Stimulated activated naive CD8-positive, alpha-beta T cell treated with anti-CD3 and anti-CD28 coated beads, Interleukin-15, Interleukin-2, amounts not matched to agents 100 ng/mL and 50 ng/mL, for 24 hours (primary cell): ENCODE data around the gene TBX3.

Experiments used
- H3K27ac Mint-ChIP-seq: one replicate; pipeline ENCODE4 v1.8.0; 2021; ENCODE audit warnings: mild to moderate bottlenecking, mixed read lengths
- H3K27me3 Mint-ChIP-seq: one replicate; pipeline ENCODE4 v1.8.0; 2021; ENCODE audit warnings: mixed read lengths
- H3K36me3 Mint-ChIP-seq: one replicate; pipeline ENCODE4 v1.8.0; 2021; ENCODE audit warnings: low read depth, mixed read lengths
- H3K4me1 Mint-ChIP-seq: one replicate; pipeline ENCODE4 v1.8.0; 2021; ENCODE audit warnings: low read depth, mixed read lengths
- H3K4me3 Mint-ChIP-seq: one replicate; pipeline ENCODE4 v1.8.0; 2021; ENCODE audit warnings: mild to moderate bottlenecking, mixed read lengths
- H3K9me3 Mint-ChIP-seq: one replicate; pipeline ENCODE4 v1.8.0; 2021; ENCODE audit warnings: mixed read lengths

TBX3 gene

DNA sequence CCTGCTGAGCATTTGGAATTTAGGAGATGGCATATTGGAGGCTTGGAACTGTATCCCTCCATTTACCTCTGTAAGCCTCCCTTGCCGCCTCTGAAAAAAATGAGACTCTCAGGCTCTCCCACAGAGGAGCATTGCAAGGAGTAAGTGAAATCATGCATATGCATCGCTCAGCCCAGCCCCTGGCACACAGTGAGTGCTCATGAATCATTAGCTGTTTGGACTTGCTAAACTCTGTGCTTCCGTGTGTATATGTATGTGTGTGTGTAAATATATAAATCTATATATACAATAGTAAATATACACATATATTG, 17.1 kb upstream of the TBX3 start:
- Mint-ChIP-seq H3K36me3 (no peaks in the 10 kb centered on the region), H3K27me3 (peaks cover 81% of the 10 kb centered on the region), H3K4me3 (no peak overlapping the region), H3K27ac (no peak overlapping the region), H3K9me3 (no peaks in the 10 kb centered on the region), H3K4me1 (no peaks in the 10 kb centered on the region)

DNA sequence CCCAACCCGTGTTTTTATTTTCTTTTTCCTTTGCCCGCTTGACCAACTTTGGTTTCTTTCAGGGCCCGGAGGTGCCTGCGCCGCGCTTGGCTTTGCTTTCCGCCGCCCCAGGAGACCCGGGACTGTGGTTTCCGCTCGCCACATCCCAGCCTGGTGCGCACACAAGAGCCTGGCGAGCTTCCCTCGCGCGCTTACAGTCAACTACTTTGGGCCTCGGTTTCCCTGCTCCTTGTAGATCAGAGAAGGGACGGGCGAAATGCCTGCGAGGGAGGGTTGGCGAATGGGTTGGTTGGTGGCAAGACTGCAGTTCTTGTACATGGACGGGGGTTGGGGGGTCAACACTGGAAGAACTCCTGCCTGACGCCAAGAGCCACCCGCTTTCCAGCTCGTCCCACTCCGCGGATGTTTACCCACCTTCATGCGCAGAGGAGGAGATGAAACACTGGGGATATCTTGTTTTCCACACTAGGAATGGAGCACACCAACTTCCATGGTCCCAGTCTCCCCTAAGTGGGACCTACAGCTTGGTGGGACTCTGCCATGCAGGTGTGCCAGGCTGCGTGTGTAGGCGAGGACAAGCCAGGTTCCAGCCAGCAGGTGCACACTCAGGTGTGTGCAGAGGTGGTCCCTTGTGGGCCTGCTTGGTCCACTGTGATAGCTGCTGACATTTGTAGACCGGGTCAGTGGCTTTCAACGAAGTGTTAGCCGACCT, 16.6 kb upstream of the TBX3 start:
- no peaks in the 10 kb centered on the region for H3K36me3 Mint-ChIP-seq
- H3K9me3 Mint-ChIP-seq = no peaks in the 10 kb centered on the region
- no peaks in the 10 kb centered on the region for H3K4me1 Mint-ChIP-seq
- H3K27me3 Mint-ChIP-seq = peaks cover 82% of the 10 kb centered on the region
- H3K27ac Mint-ChIP-seq = no peak overlapping the region
- no peak overlapping the region for H3K4me3 Mint-ChIP-seq

DNA sequence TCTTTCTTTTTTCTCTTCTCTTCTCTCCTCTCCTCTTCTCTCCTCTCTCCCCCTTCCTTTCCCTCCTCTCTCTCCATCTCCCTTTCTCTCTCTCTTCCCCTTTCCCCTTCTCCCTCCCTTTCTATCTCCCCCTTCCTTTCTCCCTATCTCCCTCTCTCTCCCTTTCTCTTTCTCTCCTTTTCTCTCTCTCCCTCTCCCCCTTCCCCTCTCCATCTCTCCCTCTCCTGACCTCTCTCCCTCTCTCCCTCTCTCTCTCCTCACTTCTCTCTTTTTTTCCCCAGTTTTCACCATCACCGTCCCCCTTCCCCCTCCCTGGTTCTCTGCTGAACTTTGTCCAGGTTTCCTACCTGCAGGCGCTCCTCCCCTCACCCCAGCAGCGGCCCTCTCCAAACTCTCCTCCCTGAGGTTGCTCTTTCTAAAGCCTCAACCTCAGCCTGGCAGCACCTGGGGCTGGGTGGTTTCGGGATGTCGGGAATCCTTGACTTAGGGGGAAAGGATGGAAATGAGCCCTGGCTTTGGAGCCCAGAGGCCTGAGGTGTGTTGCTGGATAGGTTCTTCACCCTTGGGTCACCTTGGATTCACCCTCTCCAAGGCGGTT, 14.7 kb upstream of the TBX3 start:
- Mint-ChIP-seq H3K4me3 (no peak overlapping the region), H3K27me3 (peaks cover 94% of the 10 kb centered on the region), H3K4me1 (no peaks in the 10 kb centered on the region), H3K9me3 (no peaks in the 10 kb centered on the region), H3K27ac (no peak overlapping the region), H3K36me3 (no peaks in the 10 kb centered on the region)

DNA sequence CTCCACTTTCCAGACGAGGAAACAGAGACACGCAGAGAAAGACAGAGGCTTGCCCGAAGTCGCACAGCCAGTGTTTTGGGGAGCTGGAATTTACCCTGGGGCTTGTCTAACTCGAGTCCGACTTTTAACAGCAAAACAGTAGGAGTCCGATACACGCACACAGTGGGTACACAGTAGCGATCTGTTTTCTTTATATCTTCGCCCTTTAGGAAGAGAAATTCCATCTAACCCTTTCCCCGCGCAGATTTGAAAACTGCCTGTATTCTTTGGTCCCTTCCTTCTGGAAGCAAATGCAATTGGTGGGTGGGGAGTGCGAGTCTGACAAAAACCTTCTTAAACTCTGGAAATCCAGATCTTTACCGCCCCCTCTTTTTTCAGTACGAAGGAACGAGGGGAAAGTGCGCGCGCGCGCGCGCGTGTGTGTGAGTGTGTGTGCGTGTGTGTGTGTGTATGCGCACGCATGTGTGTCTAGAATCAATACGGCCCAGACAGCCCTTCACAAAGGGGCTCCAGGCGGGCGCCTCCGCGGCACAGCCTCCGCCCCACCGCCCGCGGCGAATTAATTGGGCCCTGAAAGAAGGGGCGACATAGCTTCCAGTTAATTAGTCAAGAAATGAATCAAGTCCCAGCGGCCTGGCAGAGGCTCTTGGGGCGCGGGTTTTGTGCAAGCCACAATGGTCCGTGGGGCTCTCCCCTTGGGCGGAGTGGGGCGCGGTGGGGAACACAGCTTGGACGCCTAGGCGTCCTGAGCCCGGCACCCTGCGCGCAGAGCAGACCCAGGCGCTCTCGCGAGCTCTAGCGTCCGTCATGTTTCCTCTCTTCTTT, 14.0 kb upstream of the TBX3 start:
- H3K27ac Mint-ChIP-seq = no peak overlapping the region
- no peaks in the 10 kb centered on the region for H3K9me3 Mint-ChIP-seq
- no peak overlapping the region for H3K4me3 Mint-ChIP-seq
- no peaks in the 10 kb centered on the region for H3K36me3 Mint-ChIP-seq
- no peaks in the 10 kb centered on the region for H3K4me1 Mint-ChIP-seq
- peaks cover 96% of the 10 kb centered on the region for H3K27me3 Mint-ChIP-seq

DNA sequence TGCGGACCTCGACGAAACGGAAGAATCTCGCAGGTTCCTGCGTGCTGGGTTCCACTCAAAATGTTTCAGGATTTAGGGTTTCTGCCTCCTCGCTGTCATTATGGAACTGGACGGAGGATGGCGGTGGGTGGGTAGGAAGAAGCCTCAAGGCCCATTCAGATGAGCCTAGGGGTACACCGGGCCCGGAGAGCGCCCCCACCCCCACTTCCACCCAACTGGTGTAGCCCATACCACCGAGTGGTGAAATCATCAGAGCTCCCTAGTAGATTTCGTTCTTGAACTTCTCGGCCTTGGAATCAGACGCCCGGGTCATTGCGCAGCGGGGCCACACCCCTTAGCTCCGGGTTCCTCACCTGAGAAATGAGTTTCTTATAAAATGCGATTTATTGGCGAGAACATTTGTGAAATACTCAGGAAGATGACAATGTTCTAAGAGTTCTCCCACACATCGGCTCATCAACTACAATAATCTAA, 13.3 kb upstream of the TBX3 start:
- Mint-ChIP-seq H3K9me3 (no peaks in the 10 kb centered on the region), H3K4me3 (no peak overlapping the region), H3K4me1 (no peaks in the 10 kb centered on the region), H3K27me3 (peaks cover 95% of the 10 kb centered on the region), H3K36me3 (no peaks in the 10 kb centered on the region), H3K27ac (no peak overlapping the region)

DNA sequence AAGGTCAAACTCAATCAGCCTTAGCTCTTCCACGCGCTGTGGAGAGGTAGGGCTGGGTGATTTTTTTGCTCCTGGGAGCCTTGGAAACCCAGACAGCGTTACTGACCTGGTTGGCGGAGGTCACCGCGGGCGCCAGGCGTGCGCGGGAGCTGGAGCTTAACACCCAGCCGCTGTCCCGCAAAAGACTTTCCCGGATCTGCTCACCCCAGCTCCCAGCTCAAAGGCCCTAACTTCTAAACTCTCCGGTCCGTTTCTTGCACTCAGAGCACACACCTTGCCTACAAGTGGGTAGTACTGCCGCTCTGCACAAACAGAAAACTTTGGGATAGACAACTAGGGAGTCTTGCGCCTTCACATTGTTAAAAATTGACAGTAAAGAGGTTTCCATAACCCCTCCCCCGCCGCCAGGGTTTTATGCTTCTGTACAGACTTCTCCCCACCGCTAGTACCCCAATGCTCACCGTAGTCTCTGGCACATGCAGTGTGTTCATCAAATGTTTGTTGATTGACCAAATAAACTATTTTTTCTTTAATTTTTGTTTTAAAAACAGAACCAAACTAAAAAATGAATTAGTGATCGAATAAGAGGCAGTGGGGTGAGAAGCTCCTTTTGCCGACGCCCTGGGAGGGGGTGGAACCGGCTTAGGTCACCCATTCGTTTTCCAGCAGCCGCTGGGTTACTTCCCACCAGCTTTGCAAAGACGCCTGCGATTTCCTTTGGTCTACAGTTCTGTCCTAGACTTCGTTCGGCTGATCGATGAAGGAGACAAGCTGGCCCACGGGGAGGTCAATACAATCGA, 12.7 kb upstream of the TBX3 start:
- Mint-ChIP-seq H3K9me3 (no peaks in the 10 kb centered on the region), H3K4me1 (no peaks in the 10 kb centered on the region), H3K27me3 (peaks cover 93% of the 10 kb centered on the region), H3K27ac (no peak overlapping the region), H3K4me3 (no peak overlapping the region), H3K36me3 (no peaks in the 10 kb centered on the region)

DNA sequence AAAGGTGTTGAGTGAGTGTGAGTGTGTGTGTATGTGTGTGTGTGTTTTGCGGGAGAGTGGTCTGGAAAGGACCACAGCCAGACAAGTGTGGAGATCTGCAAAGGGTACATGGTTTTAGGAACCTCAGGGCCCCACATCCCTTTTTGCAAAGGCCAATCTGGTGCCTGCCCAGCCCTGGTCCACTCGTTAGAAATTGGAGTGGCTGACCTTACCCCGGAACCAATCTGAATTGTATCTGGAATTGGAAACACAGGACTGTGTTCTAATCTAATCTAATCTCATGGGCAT, 11.3 kb upstream of the TBX3 start:
- no peak overlapping the region for H3K4me3 Mint-ChIP-seq
- H3K4me1 Mint-ChIP-seq = no peaks in the 10 kb centered on the region
- peaks cover 94% of the 10 kb centered on the region for H3K27me3 Mint-ChIP-seq
- no peak overlapping the region for H3K27ac Mint-ChIP-seq
- no peaks in the 10 kb centered on the region for H3K9me3 Mint-ChIP-seq
- H3K36me3 Mint-ChIP-seq = no peaks in the 10 kb centered on the region

DNA sequence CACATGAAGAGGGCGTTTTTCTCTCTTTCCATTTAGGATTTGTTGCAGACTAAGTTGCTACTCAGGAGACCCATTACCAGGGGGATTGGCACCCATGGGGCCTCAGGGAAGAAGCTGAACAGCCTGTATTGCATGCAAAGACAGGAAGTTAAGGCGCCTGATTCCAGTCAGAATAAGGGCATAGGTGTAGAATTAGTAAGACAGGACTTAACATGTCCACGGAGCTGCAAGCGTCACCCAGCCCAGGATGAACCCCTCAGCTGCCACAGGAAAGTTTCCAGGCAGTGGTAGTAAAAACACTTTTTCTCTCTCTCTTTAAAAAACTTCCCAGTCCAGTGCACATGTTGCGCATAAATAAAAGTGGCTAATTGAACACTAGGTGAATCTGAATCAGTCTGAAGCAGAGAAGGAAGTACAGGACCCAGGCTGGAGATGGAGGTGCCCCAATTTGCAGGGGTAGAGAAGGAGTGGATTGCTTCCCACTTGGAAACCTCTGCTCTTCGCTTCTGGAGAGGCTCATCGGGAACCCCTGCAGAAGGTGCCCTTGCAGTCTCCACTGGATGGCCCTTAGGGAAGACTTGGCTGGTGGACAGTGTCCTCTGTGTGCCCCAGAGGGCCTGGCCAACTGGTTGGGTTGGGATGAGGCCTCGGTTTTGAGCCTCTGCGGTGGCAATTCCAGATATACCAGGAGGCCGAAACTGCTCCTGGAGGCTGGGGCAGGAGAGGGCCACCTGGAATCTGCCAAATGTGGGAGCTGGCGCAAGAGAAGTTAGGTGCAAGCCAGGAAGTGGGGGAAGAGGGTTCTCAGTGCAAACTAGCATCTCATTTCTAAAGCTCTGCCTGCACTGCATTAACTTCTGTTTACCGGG, 10.7 kb upstream of the TBX3 start:
- Mint-ChIP-seq H3K27me3 (peaks cover 94% of the 10 kb centered on the region), H3K36me3 (no peaks in the 10 kb centered on the region), H3K27ac (no peak overlapping the region), H3K4me1 (no peaks in the 10 kb centered on the region), H3K9me3 (no peaks in the 10 kb centered on the region), H3K4me3 (no peak overlapping the region)

DNA sequence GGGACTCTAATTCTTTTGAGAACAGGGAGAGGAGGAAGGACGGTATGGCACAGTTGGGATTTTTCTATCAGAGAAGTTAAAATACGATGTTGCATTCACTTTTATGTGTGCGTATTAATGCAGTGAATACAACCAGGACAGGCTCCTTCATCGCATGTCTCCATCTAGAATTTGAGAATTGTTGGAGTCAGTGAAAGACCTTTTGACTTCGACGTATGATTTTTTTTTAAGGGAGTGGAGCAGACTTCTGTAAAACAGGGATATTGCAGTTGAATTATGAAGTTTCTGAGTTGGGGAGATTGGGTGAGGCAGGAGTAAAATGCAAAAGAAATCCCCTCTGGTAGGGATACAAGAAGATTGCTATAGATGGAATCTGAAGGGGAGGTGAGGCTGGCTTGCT, 9.6 kb upstream of the TBX3 start:
- no peak overlapping the region for H3K4me3 Mint-ChIP-seq
- H3K36me3 Mint-ChIP-seq = no peaks in the 10 kb centered on the region
- no peak overlapping the region for H3K27ac Mint-ChIP-seq
- H3K4me1 Mint-ChIP-seq = no peaks in the 10 kb centered on the region
- H3K27me3 Mint-ChIP-seq = peaks cover 94% of the 10 kb centered on the region
- H3K9me3 Mint-ChIP-seq = no peaks in the 10 kb centered on the region

DNA sequence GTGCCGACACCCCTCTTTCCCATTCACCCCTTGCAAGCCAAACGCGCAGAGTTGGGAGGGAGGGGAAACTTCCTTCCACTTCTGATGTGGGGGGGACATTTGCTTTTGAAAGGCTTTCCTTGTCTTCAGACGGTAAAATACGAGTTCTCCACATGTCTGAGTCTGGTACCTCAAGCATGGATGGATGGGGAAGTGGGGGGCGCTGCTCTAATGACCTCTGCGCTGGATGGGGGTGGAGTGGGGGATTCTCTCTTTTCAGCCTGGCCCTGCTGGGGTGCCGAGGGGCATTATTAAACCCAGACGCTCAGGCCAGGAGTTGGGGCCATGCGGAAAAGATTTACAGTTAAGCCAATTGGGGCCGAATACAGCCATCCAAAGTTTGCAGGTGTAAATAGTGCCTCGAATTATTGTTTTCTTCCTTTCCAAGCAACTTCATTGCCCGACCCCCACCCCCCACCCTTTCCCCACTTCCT, 9.1 kb upstream of the TBX3 start:
- Mint-ChIP-seq H3K9me3 (no peaks in the 10 kb centered on the region), H3K36me3 (no peaks in the 10 kb centered on the region), H3K27ac (no peak overlapping the region), H3K27me3 (peaks cover 95% of the 10 kb centered on the region), H3K4me3 (no peak overlapping the region), H3K4me1 (no peaks in the 10 kb centered on the region)

DNA sequence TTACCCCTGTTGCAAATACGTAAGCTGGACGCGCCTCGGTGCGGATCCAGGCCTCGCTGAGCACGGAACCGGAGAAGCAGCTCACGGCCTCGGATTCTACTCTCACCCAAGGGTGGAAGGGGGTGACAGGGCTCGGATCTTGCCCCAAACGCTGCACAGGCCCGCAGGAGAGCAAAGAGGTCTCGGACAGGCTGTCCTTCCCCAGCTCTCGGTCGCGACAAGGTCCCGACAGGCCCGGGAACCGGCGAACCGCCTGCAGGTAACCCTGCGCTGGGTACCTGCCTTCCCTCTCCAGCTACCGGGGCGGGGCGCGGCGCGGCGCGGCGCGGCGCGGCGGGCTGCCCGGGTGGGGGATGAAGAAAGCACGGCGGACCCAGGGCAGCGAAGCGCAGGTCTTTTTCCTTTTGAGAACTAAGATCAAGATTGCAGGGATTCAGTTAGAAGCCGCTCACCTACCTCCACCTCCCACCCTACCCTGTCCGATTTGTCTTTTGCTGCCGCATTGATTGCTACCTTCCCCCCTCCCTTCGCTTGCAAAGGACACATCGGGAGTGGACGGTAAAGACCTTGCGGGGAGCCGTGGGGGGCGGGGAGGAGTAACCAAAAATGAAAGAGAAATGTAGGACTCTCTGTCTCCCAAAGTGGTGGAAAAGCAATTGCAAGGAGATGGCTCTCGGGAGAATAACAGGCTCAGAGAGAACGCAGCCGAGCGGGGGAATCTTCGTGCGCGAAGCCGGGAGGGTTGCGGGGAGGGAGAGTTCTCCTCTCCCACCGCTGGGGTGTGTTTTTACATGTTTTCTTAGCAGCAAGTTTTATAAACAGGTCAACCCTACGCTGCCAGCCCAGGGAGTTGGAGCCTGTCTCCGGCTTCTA, 8.4 kb upstream of the TBX3 start:
- Mint-ChIP-seq H3K27me3 (peaks cover 94% of the 10 kb centered on the region), H3K4me3 (no peak overlapping the region), H3K36me3 (no peaks in the 10 kb centered on the region), H3K9me3 (no peaks in the 10 kb centered on the region), H3K4me1 (no peaks in the 10 kb centered on the region), H3K27ac (no peak overlapping the region)

DNA sequence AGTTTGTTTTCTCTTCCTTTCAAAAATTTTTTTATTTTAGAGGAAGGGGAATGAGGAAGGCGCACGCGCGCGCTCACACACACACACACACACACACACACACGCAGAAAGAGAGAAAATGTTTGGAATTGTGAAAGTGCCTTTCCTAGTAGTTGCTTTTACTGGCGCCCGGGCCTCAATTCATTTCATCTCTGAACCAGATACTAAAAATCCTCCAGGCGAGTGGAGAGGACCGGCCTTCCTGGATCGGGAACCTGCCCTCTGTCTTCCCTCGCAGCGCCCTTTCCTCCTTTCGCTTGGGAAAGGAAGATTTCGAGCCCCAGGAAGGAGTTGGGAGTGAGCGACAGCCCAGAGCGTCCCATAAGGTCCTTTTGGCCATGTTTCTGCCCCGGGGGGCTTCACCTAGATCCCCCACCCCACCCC, 7.8 kb upstream of the TBX3 start:
- no peaks in the 10 kb centered on the region for H3K9me3 Mint-ChIP-seq
- no peak overlapping the region for H3K27ac Mint-ChIP-seq
- no peak overlapping the region for H3K4me3 Mint-ChIP-seq
- no peaks in the 10 kb centered on the region for H3K4me1 Mint-ChIP-seq
- H3K36me3 Mint-ChIP-seq = peaks cover under 1% of the 10 kb centered on the region
- H3K27me3 Mint-ChIP-seq = peaks cover 94% of the 10 kb centered on the region

DNA sequence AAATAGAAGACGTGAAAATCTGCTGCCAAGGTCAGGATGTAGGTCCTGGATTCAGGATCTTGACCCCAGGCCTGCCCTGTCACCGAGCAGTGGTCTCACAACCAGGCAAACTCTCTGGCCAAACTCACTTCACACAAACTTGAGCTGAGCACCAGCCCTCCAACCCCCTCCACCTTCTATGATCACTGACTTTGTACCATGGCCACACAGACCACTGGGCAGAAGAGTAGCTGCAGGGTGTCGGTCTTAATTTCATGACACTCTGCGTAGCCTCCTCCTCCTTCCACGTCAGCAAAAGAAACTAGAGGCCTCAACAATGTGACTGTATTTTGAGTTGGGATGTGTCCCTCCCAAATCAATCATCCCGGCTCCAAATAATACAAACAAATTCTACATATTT, 7.2 kb upstream of the TBX3 start:
- Mint-ChIP-seq H3K36me3 (peaks cover 4% of the 10 kb centered on the region), H3K4me3 (no peak overlapping the region), H3K9me3 (no peaks in the 10 kb centered on the region), H3K27me3 (peaks cover 94% of the 10 kb centered on the region), H3K4me1 (peaks cover under 1% of the 10 kb centered on the region), H3K27ac (no peak overlapping the region)
